K562 (cell line): ENCODE results near the gene IRF2BP2. TPM values are rescaled to one million over a fixed set of nuclear protein-coding genes. Genes with fewer than 3 reads are reported as not detected.

Source experiments
- BACH1 ChIP-seq: fragments of 200-800 bp; sonication (Bioruptor generic); IDR thresholded peaks from 2 replicates; pipeline ENCODE4 v1.6.1; 2016; ENCODE audit warnings: missing genetic modification characterization, missing compliant biosample characterization
- BCOR ChIP-seq: fragments of 450-650 bp; IDR thresholded peaks from 2 replicates; pipeline ENCODE4 v1.6.1; 2016
- CTBP1 ChIP-seq: fragments of 450-650 bp; IDR thresholded peaks from 2 replicates; pipeline ENCODE4 v1.6.1; 2016; ENCODE audit warnings: borderline replicate concordance
- ETS2 ChIP-seq: IDR thresholded peaks from 2 replicates; pipeline ENCODE4 v1.6.1; 2016; ENCODE audit warnings: borderline replicate concordance, missing genetic modification characterization, mild to moderate bottlenecking, moderate library complexity, missing compliant biosample characterization; ENCODE audit not compliant: poor library complexity, severe bottlenecking
- ETV5 ChIP-seq: sonication (generic); formaldehyde crosslinking; IDR thresholded peaks from 2 replicates; pipeline ENCODE4 v1.4.0; 2020; ENCODE audit warnings: low read depth, mild to moderate bottlenecking, missing genetic modification reagents
- FOXJ3 ChIP-seq: sonication (generic); formaldehyde crosslinking; IDR thresholded peaks from 2 replicates; pipeline ENCODE4 v1.4.0; 2020; ENCODE audit warnings: mild to moderate bottlenecking, missing genetic modification reagents
- MCM3 ChIP-seq: fragments of 450-650 bp; IDR thresholded peaks from 2 replicates; pipeline ENCODE4 v1.6.1; 2016
- MTA1 ChIP-seq: fragments of 450-650 bp; IDR thresholded peaks from 2 replicates; pipeline ENCODE4 v1.6.1; 2017; ENCODE audit warnings: borderline replicate concordance
- NCOA1 ChIP-seq: fragments of 450-650 bp; IDR thresholded peaks from 2 replicates; pipeline ENCODE4 v1.6.1; 2016; ENCODE audit warnings: low read depth
- NCOA2 ChIP-seq, 2 experiments: fragments of 450-650 bp; IDR thresholded peaks; 2 replicates each; pipeline ENCODE4 v1.6.1; 2018; ENCODE audit warnings: mild to moderate bottlenecking in 2 of 2, moderate library complexity in 1 of 2; ENCODE audit not compliant: partially characterized antibody in 2 of 2
- OTX1 ChIP-seq: fragments of 450-650 bp; formaldehyde crosslinking; IDR thresholded peaks from 2 replicates; pipeline ENCODE4 v1.4.0; 2022; ENCODE audit warnings: mild to moderate bottlenecking
- PCBP2 ChIP-seq: fragments of 200-400 bp; formaldehyde crosslinking; IDR thresholded peaks from 2 replicates; pipeline ENCODE4 v1.6.1; 2018; ENCODE audit warnings: low read length, low read depth, mild to moderate bottlenecking, moderate library complexity; ENCODE audit not compliant: poor library complexity, severe bottlenecking
- POLR2G ChIP-seq: fragments of 200-400 bp; formaldehyde crosslinking; IDR thresholded peaks from 2 replicates; pipeline ENCODE4 v1.6.1; 2017; ENCODE audit warnings: low read depth, mild to moderate bottlenecking, antibody characterized with exemption, low read length, moderate library complexity
- PPARD ChIP-seq: fragments of 250-450 bp; sonication (Bioruptor Pico); IDR thresholded peaks from 2 replicates; pipeline ENCODE4 v1.8.0; 2022; ENCODE audit warnings: inconsistent platforms, mild to moderate bottlenecking, moderate library complexity
- RNF2 ChIP-seq: sonication (generic); IDR thresholded peaks from 2 replicates; pipeline ENCODE4 v1.6.1; 2016
- SMARCA5 ChIP-seq: fragments of 450-650 bp; IDR thresholded peaks from 2 replicates; pipeline ENCODE4 v1.6.1; 2016
- SMARCE1 ChIP-seq: fragments of 450-650 bp; IDR thresholded peaks from 2 replicates; pipeline ENCODE4 v1.7.1; 2016; ENCODE audit warnings: mild to moderate bottlenecking
- TRIM24 ChIP-seq, 2 experiments: fragments of 450-650 bp; IDR thresholded peaks; 2 replicates each; pipeline ENCODE4 v1.6.1; 2016
- VEZF1 ChIP-seq: fragments of 200-800 bp; sonication (Bioruptor generic); IDR thresholded peaks from 2 replicates; pipeline ENCODE4 v1.6.1; 2017; ENCODE audit warnings: missing genetic modification characterization, missing compliant biosample characterization
- ZNF311 ChIP-seq: fragments of 250-450 bp; sonication (Bioruptor Pico); IDR thresholded peaks from 2 replicates; pipeline ENCODE4 v1.4.0; 2020; ENCODE audit warnings: mild to moderate bottlenecking, moderate library complexity
- ZNF316 ChIP-seq: fragments of 450-650 bp; IDR thresholded peaks from 2 replicates; pipeline ENCODE4 v1.6.1; 2016
- ZNF395 ChIP-seq: fragments of 200-800 bp; sonication (Bioruptor generic); IDR thresholded peaks from 2 replicates; pipeline ENCODE4 v1.6.1; 2017; ENCODE audit warnings: missing genetic modification characterization, missing compliant biosample characterization
- ZNF655 ChIP-seq: fragments of 250-450 bp; sonication (Bioruptor Pico); IDR thresholded peaks from 2 replicates; pipeline ENCODE4 v1.5.0; 2021
- polyA plus RNA-seq, 8 experiments: library from polyadenylated mRNA; depleted of rRNA in 4 of 8; stranded (reverse) in 5 of 8; unstranded in 3 of 8; fragments of >200 nt; fragmentation: Nextera tagmentation in 2 of 8; fragmentation: Illumina TruSeq in 1 of 8; extraction: Ambion mirVana in 2 of 8; extraction: Trizol in 1 of 8; gene quantifications; 2 replicates each; pipeline versions ENCODE4 v1.2.1 to v1.2.3, GENCODE V29; 2011 to 2014; ENCODE audit warnings: inconsistent platforms in 1 of 8, missing spikeins in 1 of 8
- total RNA-seq, 7 experiments: library from RNA; depleted of rRNA in 6 of 7; stranded (reverse); fragments of >200 nt in 6 of 7; fragmentation: Illumina TruSeq in 2 of 7; extraction: Trizol in 2 of 7; gene quantifications; 2 replicates each; pipeline versions ENCODE4 v1.2.1 to v1.2.3, GENCODE V29; 2011 to 2021; ENCODE audit warnings: low replicate concordance in 1 of 7
- TF ChIP-seq, protein P1 (sequence below): fragments of 450-650 bp; conservative IDR thresholded peaks from 2 replicates; pipeline ENCODE4 v1.6.1; 2016; ENCODE audit warnings: missing genetic modification characterization, low read depth, mild to moderate bottlenecking, missing compliant biosample characterization, moderate library complexity

Gene IRF2BP2
- total and polyA plus RNA-seq, 9 of the 15 experiments (the other 6 are each of a cell fraction or from before 2014, with no cell fraction given): 7.7 to 68.6 (median 22.1) TPM

- TF ChIP-seq VEZF1 (CRISPR knock-in tag) (peak; percentile 94), FOXJ3 (CRISPR knock-in tag) (no peak), ETS2 (tag) (peak; percentile 65), ZNF655 (CRISPR knock-in tag) (no peak), ETV5 (CRISPR knock-in tag) (no peak), NCOA1 (no peak), TRIM24 (IDR thresholded peaks at IDR 0.05) (no peak), NCOA2 (IDR thresholded peaks at IDR 0.05; ENCODE audit: partially characterized antibody in 2 of 2) (no peak), PCBP2 (no peak), CTBP1 (peak; percentile 99), MCM3 (no peak), ZNF311 (CRISPR knock-in tag) (0 out of 2 replicates have a peak, but pooled peaks have one; percentile 36), SMARCA5 (no peak), POLR2G (peak; percentile 96), ZNF316 (0 out of 2 replicates have a peak, but pooled peaks have one; percentile 22), OTX1 (CRISPR knock-in tag) (peak; percentile 9; the same call in 1 of the 2 replicates), BACH1 (peak; percentile 37; the same call in 1 of the 2 replicates), MTA1 (0 out of 2 replicates have a peak, but pooled peaks have one; percentile 63), BCOR (no peak), PPARD (no peak), RNF2 (peak; percentile 69; the same call in 1 of the 2 replicates), ZNF395 (CRISPR knock-in tag) (peak; percentile 89; the same call in 1 of the 2 replicates), SMARCE1 (peak; percentile 46; the same call in 1 of the 2 replicates)
- TF ChIP-seq, protein P1, sequence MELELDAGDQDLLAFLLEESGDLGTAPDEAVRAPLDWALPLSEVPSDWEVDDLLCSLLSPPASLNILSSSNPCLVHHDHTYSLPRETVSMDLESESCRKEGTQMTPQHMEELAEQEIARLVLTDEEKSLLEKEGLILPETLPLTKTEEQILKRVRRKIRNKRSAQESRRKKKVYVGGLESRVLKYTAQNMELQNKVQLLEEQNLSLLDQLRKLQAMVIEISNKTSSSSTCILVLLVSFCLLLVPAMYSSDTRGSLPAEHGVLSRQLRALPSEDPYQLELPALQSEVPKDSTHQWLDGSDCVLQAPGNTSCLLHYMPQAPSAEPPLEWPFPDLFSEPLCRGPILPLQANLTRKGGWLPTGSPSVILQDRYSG: peak; percentile 54; the same call in 1 of the 2 replicates
Observed at GRCh38 chr1:234599617-234600417, 10.2 kb downstream of the IRF2BP2 start (continued).
